Nephron (organoid): Measurements from ENCODE around the gene DFFA.
A peak's percentile ranks its signal among the peaks of the same experiment; 100 is the strongest.

ENCODE experiments used
- H3K27ac Mint-ChIP-seq, 3 experiments: 2 replicates each; pipeline ENCODE4 v1.8.0; 2020; ENCODE audit warnings: mixed read lengths in 3 of 3, mild to moderate bottlenecking in 2 of 3, moderate library complexity in 1 of 3
- H3K27me3 Mint-ChIP-seq: 2 replicates; pipeline ENCODE4 v1.8.0; 2021; ENCODE audit warnings: low read depth, mild to moderate bottlenecking, moderate library complexity, mixed read lengths
- H3K36me3 Mint-ChIP-seq: 2 replicates; pipeline ENCODE4 v1.8.0; 2020; ENCODE audit warnings: low read depth, mixed read lengths
- H3K4me1 Mint-ChIP-seq: 2 replicates; pipeline ENCODE4 v1.8.0; 2020; ENCODE audit warnings: mixed read lengths
- H3K4me3 Mint-ChIP-seq, 3 experiments: 2 replicates each; pipeline ENCODE4 v1.8.0; 2020; ENCODE audit warnings: mild to moderate bottlenecking in 3 of 3, mixed read lengths in 3 of 3, moderate library complexity in 2 of 3
- H3K9me3 Mint-ChIP-seq: 2 replicates; pipeline ENCODE4 v1.8.0; 2020; ENCODE audit warnings: mixed read lengths
- CTCF ChIP-seq, 3 experiments: fragments of 200-600 bp; sonication (generic); IDR thresholded peaks; one replicate each; pipeline ENCODE4 v1.5.0; 2021; ENCODE audit warnings: antibody characterized with exemption in 3 of 3; ENCODE audit not compliant: unreplicated experiment in 3 of 3

The DFFA gene

GRCh38 chr1:10517677-10517982 lies 45.3 kb upstream of the DFFA start:
- H3K27me3 Mint-ChIP-seq = peaks cover 8% of the 10 kb centered on the region
- H3K4me1 Mint-ChIP-seq = peaks cover 37% of the 10 kb centered on the region
- no peaks in the 10 kb centered on the region for H3K9me3 Mint-ChIP-seq

GRCh38 chr1:10516925-10517676 lies 44.8 kb upstream of the DFFA start:
- Mint-ChIP-seq H3K4me3 (no peak overlapping the region), H3K27ac (peak overlapping the region in 1 of 3 experiments; percentile 12), H3K27me3 (peaks cover 8% of the 10 kb centered on the region), H3K9me3 (no peaks in the 10 kb centered on the region), H3K36me3 (no peaks in the 10 kb centered on the region), H3K4me1 (peaks cover 37% of the 10 kb centered on the region)
- TF ChIP-seq CTCF (IDR thresholded peaks at IDR 0.05; ENCODE audit: unreplicated experiment in 3 of 3) = no peak

More at GRCh38 chr1:10517677-10517982, 45.3 kb upstream of the DFFA start:
- Mint-ChIP-seq H3K27ac (no peak overlapping the region), H3K36me3 (no peaks in the 10 kb centered on the region), H3K4me3 (no peak overlapping the region)
- no peak for TF ChIP-seq CTCF (IDR thresholded peaks at IDR 0.05; ENCODE audit: unreplicated experiment in 3 of 3)

GRCh38 chr1:10515976-10516750 lies 43.8 kb upstream of the DFFA start:
- H3K27me3 Mint-ChIP-seq = peaks cover 8% of the 10 kb centered on the region
- H3K27ac Mint-ChIP-seq = no peak overlapping the region
- peaks cover 40% of the 10 kb centered on the region for H3K4me1 Mint-ChIP-seq
- no peaks in the 10 kb centered on the region for H3K36me3 Mint-ChIP-seq
- no peak for TF ChIP-seq CTCF (IDR thresholded peaks at IDR 0.05; ENCODE audit: unreplicated experiment in 3 of 3)
- H3K4me3 Mint-ChIP-seq = no peak overlapping the region
- H3K9me3 Mint-ChIP-seq = no peaks in the 10 kb centered on the region

GRCh38 chr1:10515301-10515975 lies 43.1 kb upstream of the DFFA start:
- Mint-ChIP-seq H3K9me3 (no peaks in the 10 kb centered on the region), H3K4me1 (peaks cover 47% of the 10 kb centered on the region), H3K27me3 (peaks cover 8% of the 10 kb centered on the region), H3K4me3 (no peak overlapping the region), H3K27ac (no peak overlapping the region), H3K36me3 (no peaks in the 10 kb centered on the region)
- TF ChIP-seq CTCF (IDR thresholded peaks at IDR 0.05; ENCODE audit: unreplicated experiment in 3 of 3) = no peak

- Mint-ChIP-seq H3K9me3 (no peaks in the 10 kb centered on the region), H3K4me3 (no peak overlapping the region), H3K27me3 (peaks cover 11% of the 10 kb centered on the region), H3K27ac (no peak overlapping the region), H3K36me3 (no peaks in the 10 kb centered on the region), H3K4me1 (peaks cover 54% of the 10 kb centered on the region)
- TF ChIP-seq CTCF (IDR thresholded peaks at IDR 0.05; ENCODE audit: unreplicated experiment in 3 of 3) = peak; percentile 57 to 67 (median 61)
Observed at GRCh38 chr1:10514490-10515235, 42.3 kb upstream of the DFFA start.
